Liver (tissue), 9 donors: Measurements from ENCODE around the gene CITED1. TPM values are rescaled to one million over a fixed set of nuclear protein-coding genes. Genes with fewer than 3 reads are reported as not detected.

Experiments used
- DNase-seq: peaks from one replicate; pipeline ENCODE4 v3.0.0-alpha.2; 2017; ENCODE audit warnings: low spot score
- H3K27ac ChIP-seq, 2 donors: one replicate each; pipeline ENCODE4 v1.7.0; 2013; ENCODE audit warnings: inconsistent platforms in 2 of 2, low read length in 2 of 2, control low read depth in 1 of 2, low read depth in 1 of 2, mild to moderate bottlenecking in 1 of 2
- H3K27me3 ChIP-seq, 4 donors: one replicate each; pipeline versions ENCODE4 v1.6.1 to v1.7.0; 2013; ENCODE audit warnings: low read length in 3 of 4, inconsistent platforms in 1 of 4, mild to moderate bottlenecking in 1 of 4, moderate library complexity in 1 of 4; ENCODE audit not compliant: control insufficient read depth in 4 of 4, insufficient read depth in 4 of 4
- H3K36me3 ChIP-seq, 4 donors: one replicate each; pipeline versions ENCODE4 v1.6.1 to v1.7.0; 2013; ENCODE audit warnings: low read length in 3 of 4, mild to moderate bottlenecking in 3 of 4, low read depth in 1 of 4, moderate library complexity in 1 of 4; ENCODE audit not compliant: control insufficient read depth in 4 of 4, insufficient read depth in 3 of 4
- H3K4me1 ChIP-seq, 4 donors: one replicate each; pipeline versions ENCODE4 v1.6.1 to v1.7.0; 2013; ENCODE audit warnings: low read length in 3 of 4, mild to moderate bottlenecking in 3 of 4, moderate library complexity in 1 of 4; ENCODE audit not compliant: control insufficient read depth in 4 of 4, insufficient read depth in 4 of 4
- H3K4me3 ChIP-seq, 3 donors: one replicate each; pipeline versions ENCODE4 v1.6.1 to v1.7.0; 2013; ENCODE audit warnings: low read length in 3 of 3, control low read depth in 1 of 3, low read depth in 1 of 3, mild to moderate bottlenecking in 1 of 3
- H3K9ac ChIP-seq, 2 donors: one replicate each; pipeline ENCODE4 v1.7.0; 2013; ENCODE audit warnings: low read length in 2 of 2, mild to moderate bottlenecking in 2 of 2, moderate library complexity in 2 of 2, control low read depth in 1 of 2, low read depth in 1 of 2
- H3K9me3 ChIP-seq, 4 donors: one replicate each; pipeline versions ENCODE4 v1.6.1 to v1.7.0; 2013; ENCODE audit warnings: low read length in 3 of 4; ENCODE audit not compliant: control insufficient read depth in 4 of 4
- ATF3 ChIP-seq: IDR thresholded peaks from 2 replicates; pipeline ENCODE4 v1.6.1; 2016; ENCODE audit warnings: antibody characterized with exemption
- CTCF ChIP-seq: fragments of 150-350 bp; IDR thresholded peaks from 2 replicates; pipeline ENCODE4 v1.5.1; 2017; ENCODE audit warnings: improper control_type of control experiment, low read depth, low read length; ENCODE audit not compliant: missing input control
- EGR1 ChIP-seq, 2 donors: IDR thresholded peaks; 2 replicates each; pipeline ENCODE4 v1.6.1; 2016 to 2018; ENCODE audit warnings: antibody characterized with exemption in 2 of 2, low read depth in 2 of 2
- FOXA1 ChIP-seq: IDR thresholded peaks from 2 replicates; pipeline ENCODE4 v1.6.1; 2016; ENCODE audit warnings: antibody characterized with exemption
- FOXA2 ChIP-seq: IDR thresholded peaks from 2 replicates; pipeline ENCODE4 v1.6.1; 2016; ENCODE audit warnings: antibody characterized with exemption
- GABPA ChIP-seq, 2 donors: IDR thresholded peaks in 1 of 2; conservative IDR thresholded peaks in 1 of 2; 2 replicates each; pipeline ENCODE4 v1.6.1; 2016; ENCODE audit warnings: antibody characterized with exemption in 2 of 2, mild to moderate bottlenecking in 1 of 2, moderate library complexity in 1 of 2
- HNF4A ChIP-seq, 2 donors: conservative IDR thresholded peaks; 2 replicates each; pipeline ENCODE4 v1.6.1; 2016; ENCODE audit warnings: antibody characterized with exemption in 2 of 2, mild to moderate bottlenecking in 2 of 2
- HNF4G ChIP-seq: IDR thresholded peaks from 2 replicates; pipeline ENCODE4 v1.6.1; 2016; ENCODE audit warnings: antibody characterized with exemption
- JUND ChIP-seq, 2 donors: IDR thresholded peaks; 2 replicates each; pipeline ENCODE4 v1.6.1; 2016; ENCODE audit warnings: antibody characterized with exemption in 2 of 2
- MAX ChIP-seq: IDR thresholded peaks from 2 replicates; pipeline ENCODE4 v1.6.1; 2016; ENCODE audit warnings: antibody characterized with exemption
- NR2F2 ChIP-seq: IDR thresholded peaks from 2 replicates; pipeline ENCODE4 v1.6.1; 2016; ENCODE audit warnings: antibody characterized with exemption
- RAD21 ChIP-seq, 2 donors: IDR thresholded peaks; 2 replicates each; pipeline ENCODE4 v1.6.1; 2016; ENCODE audit warnings: antibody characterized with exemption in 2 of 2, mild to moderate bottlenecking in 2 of 2
- REST ChIP-seq: IDR thresholded peaks from 2 replicates; pipeline ENCODE4 v1.6.1; 2016; ENCODE audit warnings: antibody characterized with exemption, mild to moderate bottlenecking
- RXRA ChIP-seq, 2 donors: IDR thresholded peaks; 2 replicates each; pipeline ENCODE4 v1.6.1; 2017 to 2018; ENCODE audit warnings: antibody characterized with exemption in 2 of 2, mild to moderate bottlenecking in 1 of 2
- SP1 ChIP-seq: IDR thresholded peaks from 2 replicates; pipeline ENCODE4 v1.6.1; 2018; ENCODE audit warnings: antibody characterized with exemption, mild to moderate bottlenecking
- TAF1 ChIP-seq: conservative IDR thresholded peaks from 2 replicates; pipeline ENCODE4 v1.6.1; 2016; ENCODE audit warnings: antibody characterized with exemption, mild to moderate bottlenecking
- YY1 ChIP-seq: IDR thresholded peaks from 2 replicates; pipeline ENCODE4 v1.6.1; 2016; ENCODE audit warnings: antibody characterized with exemption, mild to moderate bottlenecking
- ZBTB33 ChIP-seq: IDR thresholded peaks from 2 replicates; pipeline ENCODE4 v1.6.1; 2016; ENCODE audit warnings: antibody characterized with exemption
- WGBS: extraction: QIAGEN DNeasy Blood & Tissue Kit; methylation state at CpG from one replicate; pipeline ENCODE4 v1.1.7; 2013; 5-methylcytosine and 5-hydroxymethylcytosine counted together
- polyA plus RNA-seq, 2 donors: library from polyadenylated mRNA; stranded (reverse) in 1 of 2; unstranded in 1 of 2; fragments of 200-250 nt in 1 of 2; fragments of >200 nt in 1 of 2; fragmentation: Nextera tagmentation in 1 of 2; extraction: Ambion mirVana in 1 of 2; gene quantifications; one replicate each; pipeline versions ENCODE4 v1.2.1 to v1.2.3, GENCODE V29; 2013 to 2015
- total RNA-seq, 2 donors: library from RNA; depleted of rRNA; stranded (reverse); fragments of >200 nt; gene quantifications; one replicate each; pipeline ENCODE4 v1.2.3, GENCODE V29; 2014
- donor health status: healthy.
- donor health status: healthy.
- donor health status: healthy.
- donor health status: healthy.
- donor health status: healthy.

Gene CITED1
- total and polyA plus RNA-seq, 4 donors, result 0.09 TPM; not detected in 3

- no peak for DNase-seq
- TF ChIP-seq EGR1 (IDR thresholded peaks at IDR 0.05; ENCODE audit: low read depth in 2 of 2), result no peak
- TF ChIP-seq FOXA2, result no peak
- no peaks in the 10 kb centered on the region for H3K4me1 ChIP-seq
- H3K9ac ChIP-seq, result no peak overlapping the region
- H3K36me3 ChIP-seq, result no peaks in the 10 kb centered on the region
- peaks cover 0 to 3% (median 0%) of the 10 kb centered on the region in 4 donors for H3K27me3 ChIP-seq
- H3K4me3 ChIP-seq, result no peak overlapping the region
- H3K9me3 ChIP-seq, result no peaks in the 10 kb centered on the region
- WGBS, result 76% methylated on average over 12 of the region's 12 CpGs
- no peak overlapping the region for H3K27ac ChIP-seq
Measured at GRCh38 chrX:72316408-72317110, 10.8 kb upstream of the CITED1 start.

GRCh38 chrX:72314881-72315280 lies 9.2 kb upstream of the CITED1 start:
- Histone ChIP-seq H3K27ac (no peak overlapping the region), H3K36me3 (no peaks in the 10 kb centered on the region), H3K27me3 (peaks cover 0 to 3% (median 0%) of the 10 kb centered on the region in 4 donors), H3K4me3 (no peak overlapping the region), H3K9ac (no peak overlapping the region), H3K4me1 (no peaks in the 10 kb centered on the region), H3K9me3 (no peaks in the 10 kb centered on the region)
- DNase-seq, result no peak
- TF ChIP-seq FOXA2 (no peak), GABPA (IDR thresholded peaks at IDR 0.05 in 1 of 2, conservative IDR thresholded peaks at IDR 0.05 in 1 of 2) (no peak), MAX (no peak), REST (no peak), ZBTB33 (no peak), RXRA (IDR thresholded peaks at IDR 0.05) (no peak), CTCF (no peak), HNF4G (no peak), RAD21 (IDR thresholded peaks at IDR 0.05) (no peak), TAF1 (no peak), YY1 (no peak), ATF3 (no peak), JUND (IDR thresholded peaks at IDR 0.05) (no peak), SP1 (no peak), HNF4A (conservative IDR thresholded peaks at IDR 0.05) (no peak), FOXA1 (no peak), EGR1 (IDR thresholded peaks at IDR 0.05; ENCODE audit: low read depth in 2 of 2) (no peak), NR2F2 (no peak)
- WGBS, result 93% methylated on average over 3 of the region's 3 CpGs
